ENCODE data around the gene IRF1.

GRCh38 chr5:132459031-132459982 lies 31.3 kb downstream of the IRF1 start:
- TF ChIP-seq CTCF (conservative IDR thresholded peaks at IDR 0.05 in 1 of 2, IDR thresholded peaks at IDR 0.05 in 1 of 2; ENCODE audit: extremely low read depth in 1 of 2, insufficient read depth in 1 of 2, low read depth in 1 of 2, low read length in 2 of 2) (no peak), EZH2 (IDR thresholded peaks at IDR 0.05; ENCODE audit: borderline replicate concordance, low read length) (no peak)
